ENCODE results near the gene CBARP. TPM values are rescaled to one million over a fixed set of nuclear protein-coding genes. Genes with fewer than 3 reads are reported as not detected.
A peak's percentile ranks its signal among the peaks of the same experiment; 100 is the strongest.

The CBARP gene
- total and polyA plus RNA-seq, 2 of the 13 experiments (the other 11 are each of a cell fraction or from before 2014, with no cell fraction given): 1.2 to 1.4 TPM

DNA sequence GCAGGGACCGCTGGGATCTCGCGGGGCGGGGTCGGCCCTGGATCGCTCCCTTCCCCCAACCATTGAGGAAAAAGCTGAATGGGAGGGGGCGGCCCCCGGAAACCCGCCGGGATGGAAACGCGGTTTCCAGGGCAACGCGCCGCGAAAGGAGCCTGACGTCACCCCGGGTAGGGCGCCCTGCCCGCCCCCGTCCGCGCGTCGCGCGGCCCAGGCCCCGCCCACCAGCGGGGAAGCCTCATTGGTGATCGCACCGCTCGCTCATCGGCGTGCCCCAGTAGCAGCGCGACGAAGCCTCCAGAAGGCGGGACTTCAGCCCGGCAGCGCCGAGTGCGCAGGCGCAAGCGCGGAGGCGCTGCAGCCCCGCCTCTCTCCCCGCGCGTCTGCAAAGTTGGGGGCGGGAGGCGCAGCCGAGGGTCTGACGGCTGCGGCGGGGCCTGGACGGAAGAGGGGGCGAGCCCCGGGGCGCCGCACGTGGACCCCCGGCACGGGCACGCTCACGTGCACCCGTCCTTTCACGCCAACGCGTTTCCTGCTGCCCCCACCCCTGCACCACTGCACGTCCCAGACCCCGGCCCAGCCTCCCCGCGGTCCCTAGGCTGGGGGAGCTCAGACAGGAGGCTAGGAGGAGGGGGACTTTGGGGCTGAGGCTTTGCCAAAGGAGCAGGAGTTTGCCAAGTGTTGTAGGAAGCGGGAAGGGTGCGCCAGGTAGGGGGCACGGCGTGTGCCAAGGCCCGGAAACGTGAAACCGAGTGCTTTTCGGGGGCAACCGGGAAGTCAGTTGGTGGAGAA, 23.1 kb upstream of the CBARP start (continued):
- TF ChIP-seq, protein P1, sequence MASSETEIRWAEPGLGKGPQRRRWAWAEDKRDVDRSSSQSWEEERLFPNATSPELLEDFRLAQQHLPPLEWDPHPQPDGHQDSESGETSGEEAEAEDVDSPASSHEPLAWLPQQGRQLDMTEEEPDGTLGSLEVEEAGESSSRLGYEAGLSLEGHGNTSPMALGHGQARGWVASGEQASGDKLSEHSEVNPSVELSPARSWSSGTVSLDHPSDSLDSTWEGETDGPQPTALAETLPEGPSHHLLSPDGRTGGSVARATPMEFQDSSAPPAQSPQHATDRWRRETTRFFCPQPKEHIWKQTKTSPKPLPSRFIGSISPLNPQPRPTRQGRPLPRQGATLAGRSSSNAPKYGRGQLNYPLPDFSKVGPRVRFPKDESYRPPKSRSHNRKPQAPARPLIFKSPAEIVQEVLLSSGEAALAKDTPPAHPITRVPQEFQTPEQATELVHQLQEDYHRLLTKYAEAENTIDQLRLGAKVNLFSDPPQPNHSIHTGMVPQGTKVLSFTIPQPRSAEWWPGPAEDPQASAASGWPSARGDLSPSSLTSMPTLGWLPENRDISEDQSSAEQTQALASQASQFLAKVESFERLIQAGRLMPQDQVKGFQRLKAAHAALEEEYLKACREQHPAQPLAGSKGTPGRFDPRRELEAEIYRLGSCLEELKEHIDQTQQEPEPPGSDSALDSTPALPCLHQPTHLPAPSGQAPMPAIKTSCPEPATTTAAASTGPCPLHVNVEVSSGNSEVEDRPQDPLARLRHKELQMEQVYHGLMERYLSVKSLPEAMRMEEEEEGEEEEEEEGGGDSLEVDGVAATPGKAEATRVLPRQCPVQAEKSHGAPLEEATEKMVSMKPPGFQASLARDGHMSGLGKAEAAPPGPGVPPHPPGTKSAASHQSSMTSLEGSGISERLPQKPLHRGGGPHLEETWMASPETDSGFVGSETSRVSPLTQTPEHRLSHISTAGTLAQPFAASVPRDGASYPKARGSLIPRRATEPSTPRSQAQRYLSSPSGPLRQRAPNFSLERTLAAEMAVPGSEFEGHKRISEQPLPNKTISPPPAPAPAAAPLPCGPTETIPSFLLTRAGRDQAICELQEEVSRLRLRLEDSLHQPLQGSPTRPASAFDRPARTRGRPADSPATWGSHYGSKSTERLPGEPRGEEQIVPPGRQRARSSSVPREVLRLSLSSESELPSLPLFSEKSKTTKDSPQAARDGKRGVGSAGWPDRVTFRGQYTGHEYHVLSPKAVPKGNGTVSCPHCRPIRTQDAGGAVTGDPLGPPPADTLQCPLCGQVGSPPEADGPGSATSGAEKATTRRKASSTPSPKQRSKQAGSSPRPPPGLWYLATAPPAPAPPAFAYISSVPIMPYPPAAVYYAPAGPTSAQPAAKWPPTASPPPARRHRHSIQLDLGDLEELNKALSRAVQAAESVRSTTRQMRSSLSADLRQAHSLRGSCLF (CRISPR knock-in tag; IDR thresholded peaks at IDR 0.05; ENCODE audit: borderline replicate concordance): no peak
- TF ChIP-seq ZFP37 (CRISPR knock-in tag; IDR thresholded peaks at IDR 0.05; ENCODE audit: borderline replicate concordance) (no peak), RCOR2 (CRISPR knock-in tag; IDR thresholded peaks at IDR 0.05) (no peak), ZSCAN22 (CRISPR knock-in tag; IDR thresholded peaks at IDR 0.05) (peak; percentile 82; the same call in 1 of the 2 replicates), PBX3 (CRISPR knock-in tag; IDR thresholded peaks at IDR 0.05; ENCODE audit: borderline replicate concordance) (peak; percentile 82; the same call in 1 of the 2 replicates), PHF8 (CRISPR knock-in tag; IDR thresholded peaks at IDR 0.05) (peak; percentile 28; the same call in 1 of the 2 replicates), NFYC (CRISPR knock-in tag; IDR thresholded peaks at IDR 0.05) (peak; percentile 96), PAWR (CRISPR knock-in tag; IDR thresholded peaks at IDR 0.05; ENCODE audit: borderline replicate concordance) (no peak), GMEB1 (CRISPR knock-in tag; IDR thresholded peaks at IDR 0.05; ENCODE audit: borderline replicate concordance) (peak; percentile 74), SMARCE1 (IDR thresholded peaks at IDR 0.05; ENCODE audit: borderline replicate concordance) (no peak), RFXAP (CRISPR knock-in tag; IDR thresholded peaks at IDR 0.05; ENCODE audit: borderline replicate concordance) (no peak; the same call in 1 of the 2 replicates), ZC3H13 (CRISPR knock-in tag; IDR thresholded peaks at IDR 0.05) (peak; percentile 26; the same call in 1 of the 2 replicates), ATF4 (CRISPR knock-in tag; IDR thresholded peaks at IDR 0.05) (peak in 1 of 2 experiments; percentile 38; a peak in 1 of 4 replicates), ZNF282 (IDR thresholded peaks at IDR 0.05; ENCODE audit: partially characterized antibody) (no peak), ZSCAN29 (CRISPR knock-in tag; conservative IDR thresholded peaks at IDR 0.05) (no peak), MED13 (CRISPR knock-in tag; IDR thresholded peaks at IDR 0.05) (0 out of 2 replicates have a peak, but pooled peaks have one; percentile 59), TCF12 (IDR thresholded peaks at IDR 0.05) (no peak), TCF12 (CRISPR knock-in tag; IDR thresholded peaks at IDR 0.05) (no peak)
- TF ChIP-seq, protein P2, sequence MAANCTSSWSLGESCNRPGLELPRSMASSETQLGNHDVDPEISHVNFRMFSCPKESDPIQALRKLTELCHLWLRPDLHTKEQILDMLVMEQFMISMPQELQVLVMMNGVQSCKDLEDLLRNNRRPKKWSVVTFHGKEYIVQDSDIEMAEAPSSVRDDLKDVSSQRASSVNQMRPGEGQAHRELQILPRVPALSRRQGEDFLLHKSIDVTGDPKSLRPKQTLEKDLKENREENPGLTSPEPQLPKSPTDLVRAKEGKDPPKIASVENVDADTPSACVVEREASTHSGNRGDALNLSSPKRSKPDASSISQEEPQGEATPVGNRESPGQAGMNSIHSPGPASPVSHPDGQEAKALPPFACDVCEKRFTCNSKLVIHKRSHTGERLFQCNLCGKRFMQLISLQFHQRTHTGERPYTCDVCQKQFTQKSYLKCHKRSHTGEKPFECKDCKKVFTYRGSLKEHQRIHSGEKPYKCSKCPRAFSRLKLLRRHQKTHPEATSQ (CRISPR knock-in tag; IDR thresholded peaks at IDR 0.05; ENCODE audit: borderline replicate concordance): no peak
